ENCODE results near the gene SHE. TPM values are rescaled to one million over a fixed set of nuclear protein-coding genes. Genes with fewer than 3 reads are reported as not detected.

The SHE gene
- not detected for total RNA-seq

GRCh38 chr1:154502066-154502743 lies at the start of gene SHE, which contains the start of gene TDRD10:
TSS of gene SHE (minus strand) at chr1:154502412. CDS start at chr1:154502026, 386 bp downstream.
TSS of gene TDRD10 (plus strand) at chr1:154502219. CDS start at chr1:154506904, 4,685 bp downstream.
- H3K4me1 Mint-ChIP-seq (ENCODE audit: low read depth) = peaks cover 3% of the 10 kb centered on the region
- POLR2A ChIA-PET = no interaction called here
- DNase-seq (no peak), ATAC-seq (peak; percentile 50)
- no peak within 1 kb of the TSS for H3K27ac Mint-ChIP-seq
- CTCF ChIA-PET = no interaction called here
- no peaks in the 10 kb centered on the region for H3K9me3 Mint-ChIP-seq (ENCODE audit: insufficient read depth)
- peaks cover 49% of the 10 kb centered on the region for H3K27me3 Mint-ChIP-seq (ENCODE audit: low read depth)
- no peak within 1 kb of the TSS for H3K4me3 Mint-ChIP-seq
- no peaks in the 10 kb centered on the region for H3K36me3 Mint-ChIP-seq (ENCODE audit: low read depth)

- H3K36me3 Mint-ChIP-seq (ENCODE audit: low read depth) = peaks cover 70% of the 10 kb centered on the region
- no peak for DNase-seq
- POLR2A ChIA-PET = interaction anchor here (1.4 kb wide), 1 partner anchor 71 kb away, joined by 3 read pairs; no protein-coding TSS in a partner anchor
- H3K9me3 Mint-ChIP-seq (ENCODE audit: insufficient read depth) = no peaks in the 10 kb centered on the region
- CTCF ChIA-PET = interaction anchor here (2.8 kb wide), 1 partner anchor 72 kb away, joined by 16 read pairs; no protein-coding TSS in a partner anchor
- H3K4me3 Mint-ChIP-seq = no peak overlapping the region
- peaks cover 21% of the 10 kb centered on the region for H3K4me1 Mint-ChIP-seq (ENCODE audit: low read depth)
- H3K27ac Mint-ChIP-seq = no peak overlapping the region
- no peak for ATAC-seq
- H3K27me3 Mint-ChIP-seq (ENCODE audit: low read depth) = no peaks in the 10 kb centered on the region
Measured at GRCh38 chr1:154551474-154551873, 49.3 kb upstream of the SHE start.

- H3K36me3 Mint-ChIP-seq (ENCODE audit: low read depth) = peaks cover 62% of the 10 kb centered on the region
- ChIA-PET POLR2A (no interaction called here), CTCF (interaction anchor here (2.8 kb wide), 1 partner anchor 71 kb away, joined by 16 read pairs; no protein-coding TSS in a partner anchor)
- H3K27ac Mint-ChIP-seq = no peak overlapping the region
- H3K9me3 Mint-ChIP-seq (ENCODE audit: insufficient read depth) = no peaks in the 10 kb centered on the region
- no peak for DNase-seq
- ATAC-seq = no peak
- no peaks in the 10 kb centered on the region for H3K27me3 Mint-ChIP-seq (ENCODE audit: low read depth)
- no peak overlapping the region for H3K4me3 Mint-ChIP-seq
- peaks cover 14% of the 10 kb centered on the region for H3K4me1 Mint-ChIP-seq (ENCODE audit: low read depth)
Measured at GRCh38 chr1:154550657-154551056, 48.4 kb upstream of the SHE start.

GRCh38 chr1:154550070-154550469 lies 47.9 kb upstream of the SHE start:
- Mint-ChIP-seq H3K27ac (no peak overlapping the region), H3K9me3 (ENCODE audit: insufficient read depth) (no peaks in the 10 kb centered on the region), H3K36me3 (ENCODE audit: low read depth) (peaks cover 56% of the 10 kb centered on the region), H3K4me3 (no peak overlapping the region), H3K4me1 (ENCODE audit: low read depth) (peaks cover 10% of the 10 kb centered on the region), H3K27me3 (ENCODE audit: low read depth) (no peaks in the 10 kb centered on the region)
- no peak for ATAC-seq
- DNase-seq = no peak
- CTCF ChIA-PET = interaction anchor here (1.3 to 2.8 kb wide), 2 partner anchors 10 to 70 kb away, joined by 6 to 16 read pairs; no protein-coding TSS in a partner anchor
- POLR2A ChIA-PET = no interaction called here

GRCh38 chr1:154549202-154549770 lies 47.1 kb upstream of the SHE start:
- ATAC-seq (no peak), DNase-seq (no peak)
- Mint-ChIP-seq H3K27ac (no peak overlapping the region), H3K4me3 (no peak overlapping the region), H3K36me3 (ENCODE audit: low read depth) (peaks cover 48% of the 10 kb centered on the region), H3K27me3 (ENCODE audit: low read depth) (no peaks in the 10 kb centered on the region), H3K9me3 (ENCODE audit: insufficient read depth) (no peaks in the 10 kb centered on the region), H3K4me1 (ENCODE audit: low read depth) (peaks cover 8% of the 10 kb centered on the region)
- ChIA-PET POLR2A (no interaction called here), CTCF (interaction anchor here (1.3 to 5.3 kb wide), 4 partner anchors 10 to 219 kb away, joined by 3 to 119 read pairs (median 4); no protein-coding TSS in a partner anchor)

- Mint-ChIP-seq H3K4me3 (no peak overlapping the region), H3K9me3 (ENCODE audit: insufficient read depth) (no peaks in the 10 kb centered on the region), H3K4me1 (ENCODE audit: low read depth) (peaks cover 8% of the 10 kb centered on the region), H3K36me3 (ENCODE audit: low read depth) (peaks cover 38% of the 10 kb centered on the region), H3K27me3 (ENCODE audit: low read depth) (no peaks in the 10 kb centered on the region), H3K27ac (no peak overlapping the region)
- ATAC-seq = no peak
- ChIA-PET POLR2A (no interaction called here), CTCF (interaction anchor here (1.3 to 5.3 kb wide), 4 partner anchors 9 to 218 kb away, joined by 3 to 119 read pairs (median 12); partner anchors contain the start of gene UBE2Q1)
- DNase-seq = no peak
Measured at GRCh38 chr1:154548028-154548427, 45.8 kb upstream of the SHE start.

GRCh38 chr1:154547105-154547732 lies 45.0 kb upstream of the SHE start:
- Mint-ChIP-seq H3K4me3 (no peak overlapping the region), H3K4me1 (ENCODE audit: low read depth) (peaks cover 8% of the 10 kb centered on the region), H3K27ac (no peak overlapping the region), H3K9me3 (ENCODE audit: insufficient read depth) (no peaks in the 10 kb centered on the region), H3K27me3 (ENCODE audit: low read depth) (no peaks in the 10 kb centered on the region), H3K36me3 (ENCODE audit: low read depth) (peaks cover 31% of the 10 kb centered on the region)
- ATAC-seq (no peak), DNase-seq (no peak)
- ChIA-PET POLR2A (interaction anchor here (0.6 to 0.9 kb wide), 2 partner anchors 67 to 69 kb away, joined by 3 read pairs; no protein-coding TSS in a partner anchor), CTCF (interaction anchor here (0.6 to 5.3 kb wide), 43 partner anchors 9 to 370 kb away, joined by 3 to 119 read pairs (median 4); partner anchors contain the start of genes ATP8B2 and UBE2Q1)

- CTCF ChIA-PET = interaction anchor here (0.6 to 5.3 kb wide), 44 partner anchors 9 to 369 kb away, joined by 3 to 119 read pairs (median 4); partner anchors contain the start of genes ATP8B2 and UBE2Q1
- DNase-seq (peak; percentile 65), ATAC-seq (peak; percentile 80)
- H3K4me1 Mint-ChIP-seq (ENCODE audit: low read depth) = peaks cover 8% of the 10 kb centered on the region
- peaks cover 25% of the 10 kb centered on the region for H3K36me3 Mint-ChIP-seq (ENCODE audit: low read depth)
- no peaks in the 10 kb centered on the region for H3K9me3 Mint-ChIP-seq (ENCODE audit: insufficient read depth)
- no peak overlapping the region for H3K4me3 Mint-ChIP-seq
- H3K27ac Mint-ChIP-seq = no peak overlapping the region
- POLR2A ChIA-PET = interaction anchor here (0.6 to 0.9 kb wide), 2 partner anchors 66 to 69 kb away, joined by 3 read pairs; no protein-coding TSS in a partner anchor
- no peaks in the 10 kb centered on the region for H3K27me3 Mint-ChIP-seq (ENCODE audit: low read depth)
Measured at GRCh38 chr1:154546264-154547063, 44.3 kb upstream of the SHE start.

GRCh38 chr1:154541231-154541630 lies 39.0 kb upstream of the SHE start:
- ChIA-PET CTCF (interaction anchor here (1.5 kb wide), 1 partner anchor 62 kb away, joined by 5 read pairs; no protein-coding TSS in a partner anchor), POLR2A (no interaction called here)
- ATAC-seq = no peak
- H3K27ac Mint-ChIP-seq = no peak overlapping the region
- H3K4me1 Mint-ChIP-seq (ENCODE audit: low read depth) = no peaks in the 10 kb centered on the region
- H3K9me3 Mint-ChIP-seq (ENCODE audit: insufficient read depth) = no peaks in the 10 kb centered on the region
- H3K4me3 Mint-ChIP-seq = no peak overlapping the region
- DNase-seq = no peak
- no peaks in the 10 kb centered on the region for H3K36me3 Mint-ChIP-seq (ENCODE audit: low read depth)
- H3K27me3 Mint-ChIP-seq (ENCODE audit: low read depth) = peaks cover 13% of the 10 kb centered on the region

- Mint-ChIP-seq H3K4me3 (no peak overlapping the region), H3K4me1 (ENCODE audit: low read depth) (no peaks in the 10 kb centered on the region), H3K36me3 (ENCODE audit: low read depth) (no peaks in the 10 kb centered on the region), H3K27ac (no peak overlapping the region), H3K9me3 (ENCODE audit: insufficient read depth) (no peaks in the 10 kb centered on the region), H3K27me3 (ENCODE audit: low read depth) (peaks cover 19% of the 10 kb centered on the region)
- CTCF ChIA-PET = interaction anchor here (1.0 to 1.2 kb wide), 2 partner anchors 34 to 60 kb away, joined by 3 to 4 read pairs; no protein-coding TSS in a partner anchor
- ATAC-seq (no peak), DNase-seq (no peak)
- POLR2A ChIA-PET = interaction anchor here (0.7 kb wide), 1 partner anchor 16 kb away, joined by 3 read pairs; no protein-coding TSS in a partner anchor
Measured at GRCh38 chr1:154539486-154540483, 37.6 kb upstream of the SHE start.
